GM12874 (cell line): Measurements from ENCODE around the gene CARMIL3.

Experiments used
- CTCF ChIP-seq: IDR thresholded peaks from 2 replicates; pipeline ENCODE4 v1.5.1; 2011; ENCODE audit warnings: low read depth, mild to moderate bottlenecking, control low read depth, low read length, moderate library complexity; ENCODE audit not compliant: insufficient read depth

CARMIL3 gene

GRCh38 chr14:24102357-24103048 lies 50.7 kb downstream of the CARMIL3 start:
- TF ChIP-seq CTCF = no peak

- TF ChIP-seq CTCF = no peak
Measured at GRCh38 chr14:24103451-24103850, 51.6 kb downstream of the CARMIL3 start.

- TF ChIP-seq CTCF = no peak
Measured at GRCh38 chr14:24106672-24107271, 55.0 kb downstream of the CARMIL3 start.

GRCh38 chr14:24108336-24108874 lies 56.6 kb downstream of the CARMIL3 start:
- no peak for TF ChIP-seq CTCF

GRCh38 chr14:24110060-24110459 lies 58.3 kb downstream of the CARMIL3 start:
- no peak for TF ChIP-seq CTCF

- no peak for TF ChIP-seq CTCF
Measured at GRCh38 chr14:24110523-24110922, 58.7 kb downstream of the CARMIL3 start.

- no peak for TF ChIP-seq CTCF
Measured at GRCh38 chr14:24113379-24113800, 61.6 kb downstream of the CARMIL3 start.
